DOHH2 (cell line): ENCODE data around the gene DCTN5.
"Not testable (repeated sequence)": the region's sequence is repeated elsewhere in the genome, so short reads cannot be mapped to it uniquely, and the experiment has no call there.

Experiments
- H3F3A ChIP-seq: fragments of 200-600 bp; sonication (generic), shearing (Covaris generic); 2 replicates; pipeline ENCODE4 v1.6.0; 2016; ENCODE audit warnings: antibody characterized with exemption, mild to moderate bottlenecking; ENCODE audit not compliant: control insufficient read depth, insufficient read depth
- H3K27ac ChIP-seq: fragments of 200-600 bp; sonication (generic); 2 replicates; pipeline ENCODE4 v1.5.1; 2014; ENCODE audit warnings: low read depth, mild to moderate bottlenecking, low read length, moderate library complexity
- H3K27me3 ChIP-seq: fragments of 200-600 bp; sonication (generic); 2 replicates; pipeline ENCODE4 v1.6.1; 2014; ENCODE audit warnings: mild to moderate bottlenecking, low read length, mixed read lengths; ENCODE audit not compliant: control insufficient read depth
- H3K36me3 ChIP-seq: fragments of 200-600 bp; sonication (generic); 2 replicates; pipeline ENCODE4 v1.6.1; 2014; ENCODE audit warnings: mild to moderate bottlenecking, low read length, moderate library complexity, mixed read lengths; ENCODE audit not compliant: control insufficient read depth
- H3K4me1 ChIP-seq: fragments of 200-600 bp; sonication (generic); 2 replicates; pipeline ENCODE4 v1.6.1; 2014; ENCODE audit warnings: mild to moderate bottlenecking, low read length, mixed read lengths; ENCODE audit not compliant: control insufficient read depth
- H3K4me2 ChIP-seq: fragments of 200-600 bp; sonication (generic); 2 replicates; pipeline ENCODE4 v1.6.0; 2014; ENCODE audit warnings: mild to moderate bottlenecking, low read length, moderate library complexity
- H3K4me3 ChIP-seq: fragments of 200-600 bp; sonication (generic); 2 replicates; pipeline ENCODE4 v1.5.1; 2014; ENCODE audit warnings: mild to moderate bottlenecking, low read length, mixed read lengths
- H3K79me2 ChIP-seq: fragments of 200-600 bp; sonication (generic); 2 replicates; pipeline ENCODE4 v1.6.1; 2014; ENCODE audit warnings: mild to moderate bottlenecking, low read length, mixed read lengths; ENCODE audit not compliant: control insufficient read depth
- H3K9me2 ChIP-seq: fragments of 200-600 bp; sonication (generic); replicated peaks from 2 replicates; pipeline ENCODE4 v1.6.1; 2014; ENCODE audit warnings: mild to moderate bottlenecking, low read length, mixed read lengths; ENCODE audit not compliant: control insufficient read depth
- H3K9me3 ChIP-seq: fragments of 200-600 bp; sonication (generic); 2 replicates; pipeline ENCODE4 v1.6.1; 2014; ENCODE audit warnings: antibody characterized with exemption, low read length, mixed read lengths; ENCODE audit not compliant: control insufficient read depth, insufficient read depth
- H4K20me1 ChIP-seq: fragments of 200-600 bp; sonication (generic); 2 replicates; pipeline ENCODE4 v1.6.0; 2014; ENCODE audit warnings: low read depth, mild to moderate bottlenecking, antibody characterized with exemption, low read length, moderate library complexity; ENCODE audit not compliant: control insufficient read depth, insufficient read depth
- EZH2phosphoT487 ChIP-seq: fragments of 200-600 bp; sonication (generic); IDR thresholded peaks from 2 replicates; pipeline ENCODE4 v1.6.1; 2017; ENCODE audit warnings: borderline replicate concordance, mild to moderate bottlenecking, antibody characterized with exemption, low read length, moderate library complexity, mixed read lengths
- TF ChIP-seq, protein P1 (sequence below): fragments of 200-600 bp; sonication (generic); IDR thresholded peaks from one replicate; pipeline ENCODE4 v1.5.1; 2014; ENCODE audit warnings: antibody characterized with exemption, mild to moderate bottlenecking, low read depth, low read length; ENCODE audit not compliant: poor library complexity, severe bottlenecking

The DCTN5 gene

GRCh38 chr16:23615805-23616204 lies 25.5 kb upstream of the DCTN5 start:
- Histone ChIP-seq H3K4me2 (no peak overlapping the region), H3K27me3 (no peaks in the 10 kb centered on the region), H3K9me2 (no peaks in the 10 kb centered on the region), H3K4me1 (no peaks in the 10 kb centered on the region), H3K4me3 (no peak overlapping the region), H3K36me3 (peaks cover 43% of the 10 kb centered on the region), H3K79me2 (no peaks in the 10 kb centered on the region), H3F3A (no peaks in the 10 kb centered on the region), H4K20me1 (no peaks in the 10 kb centered on the region), H3K9me3 (no peaks in the 10 kb centered on the region), H3K27ac (no peak overlapping the region)
- TF ChIP-seq, protein P1, sequence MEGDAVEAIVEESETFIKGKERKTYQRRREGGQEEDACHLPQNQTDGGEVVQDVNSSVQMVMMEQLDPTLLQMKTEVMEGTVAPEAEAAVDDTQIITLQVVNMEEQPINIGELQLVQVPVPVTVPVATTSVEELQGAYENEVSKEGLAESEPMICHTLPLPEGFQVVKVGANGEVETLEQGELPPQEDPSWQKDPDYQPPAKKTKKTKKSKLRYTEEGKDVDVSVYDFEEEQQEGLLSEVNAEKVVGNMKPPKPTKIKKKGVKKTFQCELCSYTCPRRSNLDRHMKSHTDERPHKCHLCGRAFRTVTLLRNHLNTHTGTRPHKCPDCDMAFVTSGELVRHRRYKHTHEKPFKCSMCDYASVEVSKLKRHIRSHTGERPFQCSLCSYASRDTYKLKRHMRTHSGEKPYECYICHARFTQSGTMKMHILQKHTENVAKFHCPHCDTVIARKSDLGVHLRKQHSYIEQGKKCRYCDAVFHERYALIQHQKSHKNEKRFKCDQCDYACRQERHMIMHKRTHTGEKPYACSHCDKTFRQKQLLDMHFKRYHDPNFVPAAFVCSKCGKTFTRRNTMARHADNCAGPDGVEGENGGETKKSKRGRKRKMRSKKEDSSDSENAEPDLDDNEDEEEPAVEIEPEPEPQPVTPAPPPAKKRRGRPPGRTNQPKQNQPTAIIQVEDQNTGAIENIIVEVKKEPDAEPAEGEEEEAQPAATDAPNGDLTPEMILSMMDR, result no peak
- no peak for TF ChIP-seq EZH2phosphoT487

GRCh38 chr16:23624092-23624491 lies 17.2 kb upstream of the DCTN5 start:
- no peaks in the 10 kb centered on the region for H3K9me2 ChIP-seq
- no peak overlapping the region for H3K27ac ChIP-seq
- 0 out of 2 replicates have a peak, but pooled peaks cover 2% of the 10 kb centered on the region for H3K79me2 ChIP-seq
- no peaks in the 10 kb centered on the region for H3K4me1 ChIP-seq
- TF ChIP-seq EZH2phosphoT487, result no peak
- TF ChIP-seq, protein P1, result no peak
- H3K4me3 ChIP-seq, result no peak overlapping the region
- no peaks in the 10 kb centered on the region for H3F3A ChIP-seq
- no peaks in the 10 kb centered on the region for H4K20me1 ChIP-seq
- no peaks in the 10 kb centered on the region for H3K9me3 ChIP-seq
- H3K36me3 ChIP-seq, result peaks cover 74% of the 10 kb centered on the region
- no peaks in the 10 kb centered on the region for H3K27me3 ChIP-seq
- H3K4me2 ChIP-seq, result no peak overlapping the region

GRCh38 chr16:23629516-23629915 lies 11.8 kb upstream of the DCTN5 start:
- TF ChIP-seq, protein P1, result no peak
- H3K36me3 ChIP-seq, result peaks cover 68% of the 10 kb centered on the region

GRCh38 chr16:23631874-23632273 lies 9.4 kb upstream of the DCTN5 start:
- H3K27ac ChIP-seq, H4K20me1 ChIP-seq, H3K9me2 ChIP-seq, H3F3A ChIP-seq, H3K4me1 ChIP-seq, H3K4me3 ChIP-seq, H3K27me3 ChIP-seq, H3K9me3 ChIP-seq, H3K4me2 ChIP-seq: not testable (repeated sequence)
- H3K36me3 ChIP-seq, result peaks cover 74% of the 10 kb centered on the region
- H3K79me2 ChIP-seq, result peaks cover 27% of the 10 kb centered on the region

More at GRCh38 chr16:23629516-23629915, 11.8 kb upstream of the DCTN5 start:
- Histone ChIP-seq H3K27ac (no peak overlapping the region), H3F3A (no peaks in the 10 kb centered on the region; the same call in 1 of the 2 replicates), H3K4me3 (no peak overlapping the region), H3K9me2 (no peaks in the 10 kb centered on the region), H3K4me1 (no peaks in the 10 kb centered on the region), H4K20me1 (0 out of 2 replicates have a peak, but pooled peaks cover 3% of the 10 kb centered on the region), H3K79me2 (peaks cover 25% of the 10 kb centered on the region), H3K9me3 (no peaks in the 10 kb centered on the region), H3K27me3 (no peaks in the 10 kb centered on the region), H3K4me2 (no peak overlapping the region)
